Chondrocyte (in vitro differentiated cells): ENCODE measurements around the gene DIS3L2. TPM values are rescaled to one million over a fixed set of nuclear protein-coding genes. Genes with fewer than 3 reads are reported as not detected.
A peak's percentile ranks its signal among the peaks of the same experiment; 100 is the strongest.
"Not testable (repeated sequence)": the region's sequence is repeated elsewhere in the genome, so short reads cannot be mapped to it uniquely, and the experiment has no call there.

ENCODE experiments used
- DNase-seq: peaks from one replicate; pipeline ENCODE4 v3.0.0; 2021; ENCODE audit warnings: mixed read lengths, low spot score
- H3K27ac Mint-ChIP-seq: one replicate; pipeline ENCODE4 v1.8.0; 2021; ENCODE audit warnings: mild to moderate bottlenecking, moderate library complexity, mixed read lengths; ENCODE audit not compliant: unreplicated experiment
- H3K27me3 Mint-ChIP-seq: 2 replicates; pipeline ENCODE4 v1.8.0; 2021; ENCODE audit warnings: low read depth, mixed read lengths
- H3K36me3 Mint-ChIP-seq: 2 replicates; pipeline ENCODE4 v1.8.0; 2021; ENCODE audit warnings: low read depth, mixed read lengths
- H3K4me1 Mint-ChIP-seq: 2 replicates; pipeline ENCODE4 v1.8.0; 2021; ENCODE audit warnings: low read depth, mild to moderate bottlenecking, mixed read lengths
- H3K4me3 Mint-ChIP-seq: one replicate; pipeline ENCODE4 v1.8.0; 2021; ENCODE audit warnings: mild to moderate bottlenecking, moderate library complexity, mixed read lengths; ENCODE audit not compliant: unreplicated experiment
- H3K9me3 Mint-ChIP-seq: 2 replicates; pipeline ENCODE4 v1.8.0; 2021; ENCODE audit warnings: low read depth, mixed read lengths
- total RNA-seq: library from RNA; stranded (reverse); gene quantifications from 3 replicates; pipeline ENCODE4 v1.2.1, GENCODE V29; 2021
- TF ChIP-seq, protein P1 (sequence below): fragments of 200-600 bp; sonication (generic); IDR thresholded peaks from 2 replicates; pipeline ENCODE4 v1.5.0; 2021; ENCODE audit warnings: antibody characterized with exemption, mild to moderate bottlenecking, moderate library complexity

The DIS3L2 gene
- total RNA-seq, 1 donor from 2014 or later: 17.5 TPM

DNA sequence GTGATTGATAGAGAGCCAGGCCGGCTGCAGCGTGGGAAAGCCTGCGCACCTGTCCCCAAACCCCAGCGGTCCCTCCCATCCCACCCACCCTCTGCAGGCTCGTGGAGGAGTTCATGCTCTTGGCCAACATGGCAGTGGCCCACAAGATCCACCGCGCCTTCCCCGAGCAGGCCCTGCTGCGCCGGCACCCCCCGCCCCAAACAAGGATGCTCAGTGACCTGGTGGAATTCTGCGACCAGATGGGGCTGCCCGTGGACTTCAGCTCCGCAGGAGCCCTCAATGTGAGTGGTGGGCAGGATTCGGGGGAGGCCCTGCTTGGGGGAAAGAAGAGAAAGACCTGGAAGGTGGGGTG is 368.2 kb downstream of the DIS3L2 start:
- DNase-seq: peak; percentile 61
- Mint-ChIP-seq H3K27ac (no peak overlapping the region), H3K4me3 (no peak overlapping the region), H3K9me3 (no peaks in the 10 kb centered on the region), H3K36me3 (no peaks in the 10 kb centered on the region), H3K27me3 (no peaks in the 10 kb centered on the region), H3K4me1 (peaks cover 3% of the 10 kb centered on the region)
- TF ChIP-seq, protein P1, sequence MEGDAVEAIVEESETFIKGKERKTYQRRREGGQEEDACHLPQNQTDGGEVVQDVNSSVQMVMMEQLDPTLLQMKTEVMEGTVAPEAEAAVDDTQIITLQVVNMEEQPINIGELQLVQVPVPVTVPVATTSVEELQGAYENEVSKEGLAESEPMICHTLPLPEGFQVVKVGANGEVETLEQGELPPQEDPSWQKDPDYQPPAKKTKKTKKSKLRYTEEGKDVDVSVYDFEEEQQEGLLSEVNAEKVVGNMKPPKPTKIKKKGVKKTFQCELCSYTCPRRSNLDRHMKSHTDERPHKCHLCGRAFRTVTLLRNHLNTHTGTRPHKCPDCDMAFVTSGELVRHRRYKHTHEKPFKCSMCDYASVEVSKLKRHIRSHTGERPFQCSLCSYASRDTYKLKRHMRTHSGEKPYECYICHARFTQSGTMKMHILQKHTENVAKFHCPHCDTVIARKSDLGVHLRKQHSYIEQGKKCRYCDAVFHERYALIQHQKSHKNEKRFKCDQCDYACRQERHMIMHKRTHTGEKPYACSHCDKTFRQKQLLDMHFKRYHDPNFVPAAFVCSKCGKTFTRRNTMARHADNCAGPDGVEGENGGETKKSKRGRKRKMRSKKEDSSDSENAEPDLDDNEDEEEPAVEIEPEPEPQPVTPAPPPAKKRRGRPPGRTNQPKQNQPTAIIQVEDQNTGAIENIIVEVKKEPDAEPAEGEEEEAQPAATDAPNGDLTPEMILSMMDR: no peak

DNA sequence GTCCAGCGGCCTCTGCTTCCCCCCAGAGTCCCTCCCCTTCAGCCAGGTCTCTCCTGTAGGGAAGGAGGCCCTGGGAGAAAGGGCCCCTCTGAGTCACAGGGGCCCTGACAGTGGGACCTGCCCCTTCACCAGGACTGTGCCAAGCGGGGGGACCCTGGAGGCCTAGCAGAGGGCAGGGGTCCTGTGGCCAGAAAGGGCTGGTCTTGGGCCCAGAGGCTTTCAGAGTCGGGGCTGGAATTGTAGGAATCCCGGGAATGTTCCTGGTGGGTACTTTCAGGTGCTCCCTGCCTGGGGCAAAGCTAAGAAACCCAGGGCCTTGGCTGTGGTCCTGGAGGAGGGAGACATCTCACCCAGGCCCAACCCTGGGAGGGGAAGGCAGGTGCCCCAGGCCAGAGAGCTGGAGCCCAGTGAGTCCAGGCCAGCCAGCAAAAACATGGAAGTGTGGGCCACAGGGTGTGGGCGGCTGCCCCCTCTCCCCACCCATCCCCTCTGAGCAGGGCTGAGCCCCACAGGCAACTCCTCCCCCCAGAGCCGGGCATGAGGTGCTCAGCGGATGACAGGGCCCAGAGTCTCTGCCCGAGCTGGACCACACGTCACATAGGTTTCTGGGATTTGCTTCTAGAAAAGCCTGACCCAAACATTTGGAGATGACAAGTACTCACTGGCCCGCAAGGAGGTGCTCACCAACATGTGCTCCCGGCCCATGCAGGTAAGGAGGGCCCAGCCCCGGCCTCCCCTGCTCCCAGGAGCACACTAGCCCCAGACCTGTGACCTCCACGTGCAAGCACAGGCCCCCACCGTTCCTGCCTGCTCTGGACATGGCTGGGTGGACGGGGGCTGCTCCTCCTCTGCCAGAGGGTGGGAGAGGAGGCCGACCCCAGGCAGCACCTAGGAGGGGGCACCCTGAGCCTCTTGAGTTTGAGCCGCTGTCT is 368.8 kb downstream of the DIS3L2 start:
- no peaks in the 10 kb centered on the region for H3K9me3 Mint-ChIP-seq
- peak; percentile 76 for DNase-seq
- H3K27ac Mint-ChIP-seq: no peak overlapping the region
- TF ChIP-seq, protein P1: no peak
- H3K36me3 Mint-ChIP-seq: no peaks in the 10 kb centered on the region
- H3K4me1 Mint-ChIP-seq: peaks cover 3% of the 10 kb centered on the region
- no peaks in the 10 kb centered on the region for H3K27me3 Mint-ChIP-seq
- H3K4me3 Mint-ChIP-seq: no peak overlapping the region

DNA sequence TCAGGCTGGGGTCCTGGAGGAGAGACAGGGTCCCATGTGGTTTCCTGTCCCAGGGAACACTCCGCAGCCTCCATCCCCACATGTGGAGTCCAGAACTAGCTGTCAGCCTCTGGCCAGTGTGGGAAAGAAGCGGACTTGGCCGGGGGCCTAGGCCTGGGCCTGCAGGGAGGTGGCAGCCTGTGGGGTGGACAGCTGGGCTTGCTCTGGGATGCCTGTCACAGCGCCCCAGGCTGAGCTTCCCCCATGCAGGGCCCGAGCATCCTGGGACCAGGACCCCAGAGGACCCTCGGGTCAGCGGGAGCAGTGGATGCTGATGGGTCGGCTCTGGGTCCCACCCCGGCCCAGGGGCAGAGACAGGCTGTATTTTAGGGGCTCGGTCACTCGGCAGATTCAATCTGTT is 369.5 kb downstream of the DIS3L2 start:
- peak; percentile 88 for DNase-seq
- not testable (repeated sequence) for H3K4me1 Mint-ChIP-seq, H3K9me3 Mint-ChIP-seq, H3K4me3 Mint-ChIP-seq, H3K36me3 Mint-ChIP-seq, H3K27ac Mint-ChIP-seq, H3K27me3 Mint-ChIP-seq

DNA sequence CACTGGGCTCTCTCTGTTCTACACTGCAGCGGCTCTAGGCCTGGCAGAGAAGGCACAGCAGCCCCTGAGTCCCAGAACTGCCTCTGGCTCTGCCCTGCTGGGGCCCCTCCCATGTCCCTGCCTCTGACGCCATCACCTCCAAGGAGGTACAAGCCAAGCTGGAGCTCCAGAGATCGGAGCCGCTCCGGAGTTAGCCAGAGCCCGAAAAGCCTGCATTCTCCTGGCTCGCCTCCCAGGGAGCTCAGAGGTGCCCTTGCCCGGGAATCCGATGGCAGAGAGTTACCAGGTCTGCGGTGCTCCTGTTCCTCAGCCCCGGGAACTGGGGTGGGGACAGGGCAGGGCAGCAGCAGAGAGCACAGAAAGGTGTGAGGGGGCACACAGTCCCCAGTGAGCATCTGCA is 370.1 kb downstream of the DIS3L2 start:
- DNase-seq: peak; percentile 22
- not testable (repeated sequence) for H3K27me3 Mint-ChIP-seq, H3K36me3 Mint-ChIP-seq, H3K4me3 Mint-ChIP-seq, H3K4me1 Mint-ChIP-seq, H3K9me3 Mint-ChIP-seq, H3K27ac Mint-ChIP-seq

DNA sequence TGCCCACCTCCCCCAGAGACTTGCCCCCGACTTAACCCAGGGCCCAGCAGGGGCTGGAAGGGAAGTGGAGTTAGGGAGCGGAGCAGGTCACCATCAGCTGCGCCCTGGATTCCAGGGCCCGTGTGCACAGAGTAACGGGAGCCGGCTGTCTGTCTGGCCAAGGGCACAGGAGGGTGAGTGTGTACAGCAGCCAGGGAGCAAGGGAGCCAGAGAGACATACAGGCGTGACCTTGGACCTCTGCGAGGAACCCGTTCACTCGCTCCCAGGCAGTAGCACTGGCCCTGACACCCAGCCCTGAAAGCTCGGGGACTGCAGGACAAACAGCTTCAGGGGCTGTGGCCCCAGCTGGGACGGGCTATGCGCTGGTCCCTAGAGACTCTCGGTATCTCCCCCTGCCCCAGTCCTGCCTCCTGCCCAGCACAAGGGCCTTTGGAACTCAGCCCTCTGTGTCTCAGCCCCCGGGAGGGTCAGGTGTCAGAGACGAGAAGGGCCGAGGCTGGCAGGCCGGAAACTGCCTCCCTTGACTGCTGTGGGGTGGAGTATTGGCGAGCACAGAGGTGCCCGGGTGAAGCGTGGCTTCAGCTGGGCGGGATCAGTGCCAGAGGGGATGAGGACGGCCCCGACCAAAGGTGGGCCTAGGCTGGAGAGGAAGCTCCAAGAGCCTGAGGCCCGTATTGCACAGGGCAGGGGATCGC is 370.9 kb downstream of the DIS3L2 start:
- H3K27me3 Mint-ChIP-seq, H3K36me3 Mint-ChIP-seq, H3K4me1 Mint-ChIP-seq, H3K4me3 Mint-ChIP-seq, H3K9me3 Mint-ChIP-seq, H3K27ac Mint-ChIP-seq: not testable (repeated sequence)
- peak; percentile 48 for DNase-seq

DNA sequence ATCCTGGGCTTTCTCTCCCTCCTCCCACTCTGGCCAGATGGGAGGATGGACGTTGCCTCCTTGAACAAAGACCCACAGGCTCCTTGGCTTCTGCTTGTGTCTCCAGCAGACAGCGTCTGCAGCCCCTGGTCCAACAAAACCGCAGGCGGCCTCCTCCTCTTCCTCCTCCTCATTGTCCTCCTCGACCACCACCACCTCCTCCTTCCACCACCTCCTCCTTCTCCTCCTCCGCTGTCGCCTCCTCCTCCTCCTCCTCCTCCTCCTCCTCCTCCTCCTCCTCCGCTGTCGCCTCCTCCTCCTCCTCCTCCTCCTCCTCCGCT is 371.4 kb downstream of the DIS3L2 start:
- Mint-ChIP-seq H3K27me3 (no peaks in the 10 kb centered on the region), H3K4me3 (no peak overlapping the region), H3K9me3 (no peaks in the 10 kb centered on the region), H3K27ac (no peak overlapping the region), H3K4me1 (no peaks in the 10 kb centered on the region), H3K36me3 (no peaks in the 10 kb centered on the region)
- DNase-seq: peak; percentile 64
- TF ChIP-seq, protein P1: no peak
